GM12872 (cell line): Measurements from ENCODE around the gene CYTH2.

Experiments
- CTCF ChIP-seq: IDR thresholded peaks from 3 replicates; pipeline ENCODE4 v1.5.1; 2011; ENCODE audit warnings: low read depth, mild to moderate bottlenecking, low read length, moderate library complexity; ENCODE audit not compliant: insufficient read depth

The CYTH2 gene

DNA sequence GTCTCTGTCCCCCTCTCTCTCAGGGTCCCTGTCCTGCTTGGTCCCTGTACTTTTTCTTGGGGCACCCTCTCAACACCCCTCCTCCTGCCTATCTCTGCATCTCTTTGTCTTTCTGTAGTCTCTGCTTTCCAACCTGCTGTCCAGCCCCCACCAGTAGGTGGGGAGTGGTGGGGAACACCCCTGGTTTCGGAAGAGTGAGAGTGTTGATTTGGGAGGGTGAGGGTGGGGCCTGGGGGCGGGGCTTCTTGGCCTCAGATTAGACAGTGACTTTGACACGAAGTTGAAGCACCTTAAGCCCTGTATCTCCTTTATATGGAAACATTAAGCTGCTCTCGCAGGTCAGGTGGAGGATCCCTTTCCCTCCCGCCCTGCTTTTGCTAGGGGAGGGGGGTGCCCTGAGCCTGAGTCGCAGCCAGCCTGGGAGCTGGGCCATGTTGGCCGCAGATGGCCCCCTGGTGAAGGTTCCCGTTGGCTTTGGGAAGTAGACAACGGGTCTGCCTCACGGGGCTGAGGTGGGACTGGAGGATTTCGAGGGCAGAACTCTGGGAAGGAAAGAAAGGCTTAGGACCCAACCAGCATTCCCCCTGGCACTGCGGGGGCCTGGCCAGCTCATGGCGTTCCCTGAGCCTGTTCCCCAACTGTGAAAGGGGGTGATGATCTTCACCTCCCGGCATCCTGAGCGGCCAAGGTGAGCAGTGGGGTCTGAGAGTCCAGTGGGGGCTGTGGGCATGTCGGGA is 13.8 kb upstream of the CYTH2 start, which contains the start of gene KCNJ14:
TSS of gene KCNJ14 (plus strand) at position 404 of the 737 bp plus-strand sequence. CDS start 6,151 bp downstream, outside the sequence.
- no peak for TF ChIP-seq CTCF

GRCh38 chr19:48455908-48456562 is 13.1 kb upstream of the CYTH2 start:
- no peak for TF ChIP-seq CTCF

GRCh38 chr19:48456864-48457263 is 12.3 kb upstream of the CYTH2 start:
- TF ChIP-seq CTCF = no peak

DNA sequence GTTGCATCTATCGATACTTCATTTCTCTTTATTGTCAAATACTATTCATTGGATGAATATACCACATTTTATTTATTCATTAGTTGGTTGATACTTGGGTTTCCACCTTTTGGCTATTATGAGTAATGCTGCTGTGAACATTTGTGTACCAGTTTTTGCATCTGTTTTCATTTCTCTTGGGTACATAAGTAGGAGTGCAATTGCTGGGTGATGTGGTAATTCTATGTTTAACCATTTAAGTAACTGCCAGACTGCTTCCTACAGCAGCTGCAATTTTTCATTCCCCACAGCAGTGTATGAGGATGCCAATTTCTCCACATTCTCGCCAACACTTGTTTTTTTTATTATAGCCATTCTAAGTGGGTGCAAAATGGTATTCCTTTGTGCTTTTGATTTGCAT is 11.2 kb upstream of the CYTH2 start:
- TF ChIP-seq CTCF = no peak

- no peak for TF ChIP-seq CTCF
These were observed 7.6 kb upstream of the CYTH2 start for GRCh38 chr19:48461651-48461981.

GRCh38 chr19:48461982-48462655 is 7.0 kb upstream of the CYTH2 start:
- TF ChIP-seq CTCF = no peak

GRCh38 chr19:48465215-48465614 is 4.0 kb upstream of the CYTH2 start:
- no peak for TF ChIP-seq CTCF
